Tongue (tissue), 2 donors: Measurements from ENCODE around the gene OR51B2. TPM values are rescaled to one million over a fixed set of nuclear protein-coding genes. Genes with fewer than 3 reads are reported as not detected.
"Not testable (repeated sequence)": the region's sequence is repeated elsewhere in the genome, so short reads cannot be mapped to it uniquely, and the experiment has no call there.

ENCODE experiments used
- DNase-seq: peaks from one replicate; pipeline ENCODE4 v3.0.0-alpha.2; 2015
- total RNA-seq: library from RNA; depleted of rRNA; stranded (reverse); fragments of >200 nt; gene quantifications from one replicate; pipeline ENCODE4 v1.2.3, GENCODE V29; 2014

The OR51B2 gene, protein sequence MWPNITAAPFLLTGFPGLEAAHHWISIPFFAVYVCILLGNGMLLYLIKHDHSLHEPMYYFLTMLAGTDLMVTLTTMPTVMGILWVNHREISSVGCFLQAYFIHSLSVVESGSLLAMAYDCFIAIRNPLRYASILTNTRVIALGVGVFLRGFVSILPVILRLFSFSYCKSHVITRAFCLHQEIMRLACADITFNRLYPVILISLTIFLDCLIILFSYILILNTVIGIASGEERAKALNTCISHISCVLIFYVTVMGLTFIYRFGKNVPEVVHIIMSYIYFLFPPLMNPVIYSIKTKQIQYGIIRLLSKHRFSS
- total RNA-seq: 1.0 TPM

DNA sequence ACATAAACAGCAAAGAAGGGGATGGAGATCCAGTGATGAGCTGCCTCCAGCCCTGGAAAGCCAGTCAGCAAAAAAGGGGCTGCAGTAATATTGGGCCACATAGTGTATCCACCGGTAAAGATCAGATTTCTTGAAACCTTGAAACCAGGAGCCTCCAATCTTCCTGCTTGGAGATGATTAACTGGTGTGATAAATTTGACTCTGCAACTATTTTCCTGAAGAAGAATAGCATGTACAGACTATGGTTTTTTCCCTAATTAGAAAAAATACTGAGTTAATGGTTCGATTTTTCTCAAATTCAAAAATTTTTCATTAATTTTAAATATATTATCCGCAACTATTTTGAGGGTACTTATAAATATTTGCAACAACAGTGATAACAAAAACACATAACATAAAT lies at the start of gene OR51B2:
OR51B2 (minus strand) TSS at position 101 of the 400 bp plus-strand sequence; CDS start at position 101, 0 bp downstream.
- no peak for DNase-seq

DNA sequence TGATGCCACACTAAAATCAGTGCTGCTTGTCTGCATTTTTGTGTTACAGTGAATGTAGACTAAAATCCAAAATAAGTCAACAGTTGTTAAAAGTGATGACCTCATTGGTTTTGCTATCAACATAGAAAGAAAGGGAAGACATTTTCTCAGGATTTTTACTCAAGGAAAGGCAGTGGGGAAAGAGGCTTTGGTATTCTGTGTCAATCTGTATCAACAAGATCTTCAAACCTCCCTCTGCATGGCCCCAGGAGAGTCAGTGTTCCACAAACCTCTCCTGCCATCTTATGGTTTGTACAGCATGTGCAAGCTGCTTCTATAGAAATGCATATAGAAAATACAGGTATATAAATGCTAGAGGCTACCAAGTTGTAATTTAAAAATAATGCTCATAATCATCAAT lies 45.7 kb upstream of the OR51B2 start:
- DNase-seq: peak; percentile 3

DNA sequence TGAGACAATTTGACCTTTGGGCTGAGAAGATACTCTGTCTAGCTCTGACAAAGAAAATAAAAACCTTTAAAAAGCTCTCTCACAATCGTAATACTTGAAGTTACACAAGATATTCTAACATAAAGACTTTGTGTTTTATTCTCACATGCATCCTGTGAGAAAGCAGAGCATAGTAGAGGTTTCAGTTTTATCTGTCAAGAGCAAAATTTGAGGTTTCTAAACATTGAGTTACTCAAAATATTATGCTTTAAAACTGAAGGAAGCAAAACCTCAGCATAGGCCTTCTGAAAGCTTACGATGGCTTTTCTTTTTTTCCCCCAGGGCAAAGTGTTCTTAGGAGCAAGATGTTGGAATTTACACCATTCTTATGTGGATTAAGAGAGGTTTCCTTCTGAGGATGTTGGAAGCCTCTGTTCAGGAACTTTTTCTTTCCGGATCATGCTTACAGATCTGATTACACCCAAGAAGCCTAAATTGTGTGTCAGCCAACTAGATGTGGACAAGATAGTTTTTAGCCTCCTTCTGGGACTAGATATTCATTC lies 44.5 kb upstream of the OR51B2 start:
- no peak for DNase-seq

DNA sequence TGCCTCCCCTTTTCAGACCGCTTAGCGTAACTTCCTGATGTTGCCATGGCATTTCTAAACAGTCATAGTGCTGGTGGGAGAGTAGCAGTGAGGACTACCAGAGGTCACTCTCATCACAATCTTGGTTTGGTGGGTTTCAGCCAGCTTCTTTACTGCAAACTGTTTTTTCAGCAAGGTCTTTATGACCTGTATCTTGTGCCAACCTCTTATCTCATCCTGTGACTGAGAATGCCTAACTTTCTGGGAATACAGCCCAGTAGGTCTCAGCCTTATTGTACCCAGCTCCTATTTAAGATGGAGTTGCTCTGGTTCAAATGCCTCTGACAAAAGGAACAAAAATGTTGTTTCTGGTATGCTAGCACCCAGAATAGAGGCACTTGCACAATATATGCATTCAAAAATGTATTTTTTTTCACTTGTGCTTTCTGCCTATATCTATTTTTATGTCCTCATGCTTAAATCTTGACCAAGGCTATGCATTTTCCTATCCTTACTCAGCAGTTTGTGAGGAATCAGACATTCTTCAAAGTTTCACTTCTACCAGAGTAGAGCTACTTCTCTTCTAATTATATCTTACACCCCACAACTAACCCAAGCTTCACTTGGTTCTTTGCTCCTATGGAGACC lies 43.5 kb upstream of the OR51B2 start:
- DNase-seq: no peak

DNA sequence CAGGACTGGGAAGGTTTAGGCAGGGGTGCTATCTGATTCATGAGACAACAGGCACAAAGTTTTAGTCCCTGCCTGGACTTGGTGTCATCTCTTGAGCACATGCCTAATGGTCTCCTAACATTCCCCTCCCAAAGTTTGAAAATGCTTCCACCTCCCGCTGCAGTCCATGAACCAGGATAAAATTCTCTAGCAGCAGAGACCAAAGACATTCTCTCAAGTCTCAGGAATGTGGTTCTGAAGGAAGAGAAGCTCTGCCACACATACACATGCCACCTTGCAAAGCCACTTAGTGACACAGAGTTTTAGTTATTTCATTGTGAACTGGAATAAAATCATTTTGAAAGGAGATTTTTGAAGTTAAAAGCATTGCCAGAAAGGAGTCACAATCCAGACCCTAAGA lies 42.8 kb upstream of the OR51B2 start:
- DNase-seq: no peak

DNA sequence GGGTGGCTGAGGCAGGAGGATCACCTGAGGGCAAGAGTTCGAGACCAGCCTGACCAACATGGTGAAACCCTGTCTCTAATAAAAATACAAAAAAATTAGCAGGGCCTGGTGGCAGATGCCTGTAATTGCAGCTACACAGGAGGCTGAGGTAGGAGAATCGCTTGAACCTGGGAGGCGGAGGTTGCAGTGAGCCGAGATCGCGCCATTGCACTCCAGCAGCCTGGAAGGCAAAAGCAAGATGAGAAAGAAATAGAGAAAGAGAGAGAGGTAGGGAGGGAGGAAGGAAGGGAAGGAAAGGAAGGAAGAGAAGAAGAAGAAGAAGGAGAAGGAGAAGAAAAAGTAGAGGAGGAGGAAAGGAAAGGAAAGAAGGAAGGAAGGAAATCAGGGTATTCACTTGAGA lies 42.3 kb upstream of the OR51B2 start:
- DNase-seq: not testable (repeated sequence)

DNA sequence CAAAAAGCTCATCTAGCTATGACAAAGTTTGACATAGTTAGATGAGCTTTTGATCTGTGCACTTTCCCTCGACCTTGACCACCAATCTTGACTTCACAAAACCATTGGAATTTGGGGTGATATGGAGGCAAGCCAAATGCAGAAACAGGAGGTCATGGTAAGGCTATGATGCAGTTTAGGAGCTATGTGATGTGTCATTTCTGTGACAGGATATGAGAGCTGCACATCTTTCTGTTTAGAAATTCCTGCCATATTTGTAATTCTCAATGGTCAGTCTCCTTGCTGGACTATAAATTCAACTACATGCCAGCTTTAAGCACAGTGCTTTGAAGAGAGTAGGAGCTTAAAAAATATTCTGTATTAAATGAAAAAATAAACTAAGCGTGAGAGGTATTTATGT lies 40.1 kb upstream of the OR51B2 start:
- DNase-seq: no peak

DNA sequence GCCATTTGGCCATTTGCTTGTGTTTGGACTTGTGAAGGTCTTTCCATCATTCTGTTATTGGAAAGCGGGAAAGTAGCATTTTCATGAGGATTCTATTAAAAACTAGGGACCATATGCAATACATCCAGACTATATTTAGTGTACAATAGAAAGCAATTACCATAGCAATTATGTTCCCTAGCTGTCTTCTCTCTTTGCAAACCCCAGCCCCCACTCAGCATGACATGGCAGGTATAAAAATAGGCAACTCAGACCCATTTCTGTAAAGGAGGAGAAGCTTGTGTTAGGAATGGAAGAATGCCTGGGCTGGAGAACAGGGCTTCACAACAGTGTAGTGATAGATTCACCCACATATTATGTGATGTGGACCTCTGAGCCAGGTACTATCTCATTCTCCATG lies 39.6 kb upstream of the OR51B2 start:
- no peak for DNase-seq

DNA sequence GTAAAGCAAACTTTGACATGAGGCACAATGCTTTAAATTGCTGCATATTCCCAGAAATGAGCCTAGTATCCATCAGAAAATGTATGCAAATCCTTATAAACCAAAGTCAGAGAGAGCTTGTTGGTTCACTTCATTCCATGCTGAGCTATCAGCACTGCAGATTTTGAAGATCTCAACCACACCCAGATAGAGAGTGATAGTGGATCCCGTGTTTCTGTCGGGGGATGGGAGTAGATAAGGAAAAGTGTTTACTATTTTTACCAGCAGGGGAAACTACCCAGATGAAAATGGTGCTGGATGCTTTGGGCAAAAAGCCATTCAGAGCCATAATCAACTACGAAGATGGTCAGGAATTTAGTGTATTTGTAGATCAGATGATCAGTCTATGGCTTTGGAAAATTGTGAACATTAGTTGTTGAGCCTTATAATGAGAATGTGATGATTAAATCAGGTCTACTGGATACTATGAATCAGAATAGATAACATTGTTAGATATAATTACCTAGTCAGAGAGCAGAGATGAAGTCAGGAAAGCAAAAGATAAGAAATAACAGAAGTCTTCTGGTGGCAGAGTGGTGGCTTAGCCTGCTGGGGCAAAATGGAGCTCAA lies 38.0 kb upstream of the OR51B2 start:
- no peak for DNase-seq

DNA sequence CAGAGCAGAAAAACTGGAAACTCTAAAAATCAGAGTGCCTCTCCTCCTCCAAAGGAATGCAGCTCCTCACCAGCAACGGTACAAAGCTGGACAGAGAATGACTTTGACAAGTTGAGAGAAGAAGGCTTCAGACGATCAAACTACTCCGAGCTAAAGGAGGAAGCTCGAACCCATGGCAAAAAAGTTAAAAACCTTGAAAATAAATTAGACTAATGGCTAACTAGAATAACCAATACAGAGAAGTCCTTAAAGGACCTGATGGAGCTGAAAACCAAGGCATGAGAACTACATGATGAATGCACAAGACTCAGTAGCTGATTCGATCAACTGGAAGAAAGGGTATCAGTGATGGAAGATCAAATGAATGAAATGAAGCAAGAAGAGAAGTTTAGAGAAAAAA lies 31.9 kb upstream of the OR51B2 start:
- DNase-seq: not testable (repeated sequence)

DNA sequence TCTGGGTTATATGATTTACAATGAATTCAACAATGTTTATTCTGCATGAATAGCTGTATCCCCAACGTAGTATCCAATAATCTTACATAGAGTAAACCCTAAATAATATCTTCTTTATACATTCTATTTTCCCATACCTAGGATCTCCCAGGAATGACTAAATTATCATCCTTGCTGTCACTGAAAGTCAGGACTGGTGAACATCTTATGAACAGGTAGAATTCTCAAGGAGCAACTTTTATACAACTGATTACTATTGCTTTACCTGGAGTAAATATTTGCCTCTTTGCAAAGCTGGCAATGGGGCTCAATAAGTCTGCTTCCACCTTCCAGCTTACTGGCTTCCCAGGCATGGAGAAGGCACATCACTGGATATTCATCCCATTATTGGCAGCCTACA lies 27.1 kb upstream of the OR51B2 start, which contains the start of gene OR51B6:
OR51B6 (plus strand) TSS at position 301 of the 400 bp plus-strand sequence; CDS start at position 301, 0 bp downstream.
- no peak for DNase-seq

DNA sequence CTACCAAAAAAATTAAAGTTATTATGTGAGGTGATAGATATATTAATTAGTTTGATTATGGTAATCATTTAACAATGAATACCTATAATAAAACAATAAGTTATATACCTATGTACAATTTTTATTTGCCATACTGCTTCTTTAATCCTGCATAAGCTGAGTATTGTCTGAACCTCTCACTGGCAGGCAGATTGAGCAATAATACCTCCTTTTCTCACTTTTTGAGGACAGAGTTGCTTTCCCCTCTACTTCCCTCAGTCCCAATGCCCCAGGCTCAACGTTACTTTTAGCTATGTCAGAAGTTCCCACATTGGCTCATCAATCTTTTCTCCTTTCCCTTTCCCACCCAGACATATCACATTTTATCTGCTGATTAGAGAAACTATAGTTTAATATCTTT lies 25.5 kb upstream of the OR51B2 start:
- no peak for DNase-seq

DNA sequence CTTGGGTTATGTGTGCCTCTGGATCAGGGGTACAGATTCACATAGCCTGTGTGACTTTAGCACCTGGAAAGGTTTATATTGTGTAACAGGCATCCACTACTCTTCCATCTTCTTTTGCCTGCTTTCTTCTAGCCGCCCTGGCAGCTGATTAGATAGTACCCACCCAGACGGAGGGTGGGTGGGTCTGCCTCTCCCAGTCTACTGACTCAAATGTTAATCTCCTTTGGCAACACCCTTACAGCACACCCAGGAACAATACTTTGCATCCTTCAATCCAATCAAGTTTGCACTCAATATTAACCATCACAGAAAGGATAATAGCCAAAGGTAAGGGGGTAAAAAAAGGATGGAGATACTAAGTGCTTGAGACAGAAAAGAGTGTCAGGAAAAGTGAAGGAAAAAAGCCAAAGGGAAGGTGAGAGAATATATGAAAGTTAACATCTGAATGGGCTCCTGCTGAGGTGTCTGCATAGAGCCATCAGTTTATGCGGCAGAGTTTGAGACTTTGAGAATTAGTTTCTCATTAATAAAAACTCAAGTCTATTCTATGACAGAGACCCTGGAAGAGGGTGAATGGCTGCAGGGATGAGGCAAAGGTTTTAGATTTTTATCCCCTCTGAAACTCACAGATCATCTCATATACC lies 24.6 kb upstream of the OR51B2 start:
- no peak for DNase-seq

DNA sequence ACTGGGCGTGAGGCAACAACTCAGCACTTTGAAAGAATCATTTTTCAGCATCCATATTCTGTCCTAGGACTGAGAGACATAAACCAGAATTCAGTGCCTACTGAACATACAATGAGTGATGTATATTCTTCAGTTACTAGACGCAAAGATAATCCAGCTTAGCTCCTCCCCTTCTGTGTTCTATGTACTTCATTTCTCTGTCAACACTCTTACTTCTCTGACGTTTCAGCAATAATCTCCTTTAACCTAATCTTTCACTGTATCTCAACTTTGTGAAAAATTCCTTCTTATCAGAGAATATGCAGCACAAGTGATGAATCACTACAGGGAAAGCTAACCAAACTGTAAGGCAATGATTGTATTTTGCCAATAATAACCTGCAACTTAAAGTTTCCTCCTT lies 21.7 kb upstream of the OR51B2 start:
- DNase-seq: no peak

DNA sequence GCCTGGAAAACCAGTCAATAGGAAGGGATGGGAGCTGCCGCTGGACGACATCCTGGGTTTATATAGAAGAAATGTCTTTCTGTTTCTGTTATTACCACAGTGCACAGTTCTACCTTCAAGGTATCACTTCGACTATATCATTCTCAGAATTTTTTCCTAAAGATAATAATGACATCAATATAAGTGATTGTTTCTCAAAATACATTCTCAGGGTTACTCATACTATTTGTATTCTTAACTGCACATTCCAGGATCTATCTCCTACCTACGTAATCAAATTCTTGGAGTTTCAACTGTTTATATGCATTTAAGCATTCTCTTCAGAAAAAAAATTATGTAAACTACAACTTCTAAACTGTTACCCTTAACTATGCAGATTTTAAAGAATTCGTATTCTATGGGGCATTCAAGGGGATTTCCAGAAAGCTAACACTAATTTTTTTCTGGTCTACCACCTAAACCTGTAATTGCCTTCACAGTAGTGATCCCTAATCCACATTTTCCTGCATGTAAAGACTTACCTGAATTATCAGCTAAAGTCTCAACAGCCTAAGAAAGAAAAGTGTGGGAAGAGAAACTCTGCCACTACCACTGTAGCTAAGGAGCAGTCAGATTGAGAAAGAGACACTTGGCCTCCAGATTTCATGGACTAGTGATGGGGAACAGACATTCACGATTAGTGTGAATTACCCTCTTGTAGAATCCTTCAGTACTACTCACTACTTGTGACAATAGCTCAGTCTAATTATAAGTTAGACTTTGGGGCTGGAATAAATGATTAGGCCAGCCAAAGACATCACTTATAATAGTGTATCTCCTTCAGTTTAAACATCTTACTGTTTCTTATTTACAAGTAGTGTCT lies 19.6 kb upstream of the OR51B2 start, which contains the start of gene OR51B5:
OR51B5 (minus strand) TSS at position 51 of the 862 bp plus-strand sequence; CDS start at position 51, 0 bp downstream.
- DNase-seq: no peak

DNA sequence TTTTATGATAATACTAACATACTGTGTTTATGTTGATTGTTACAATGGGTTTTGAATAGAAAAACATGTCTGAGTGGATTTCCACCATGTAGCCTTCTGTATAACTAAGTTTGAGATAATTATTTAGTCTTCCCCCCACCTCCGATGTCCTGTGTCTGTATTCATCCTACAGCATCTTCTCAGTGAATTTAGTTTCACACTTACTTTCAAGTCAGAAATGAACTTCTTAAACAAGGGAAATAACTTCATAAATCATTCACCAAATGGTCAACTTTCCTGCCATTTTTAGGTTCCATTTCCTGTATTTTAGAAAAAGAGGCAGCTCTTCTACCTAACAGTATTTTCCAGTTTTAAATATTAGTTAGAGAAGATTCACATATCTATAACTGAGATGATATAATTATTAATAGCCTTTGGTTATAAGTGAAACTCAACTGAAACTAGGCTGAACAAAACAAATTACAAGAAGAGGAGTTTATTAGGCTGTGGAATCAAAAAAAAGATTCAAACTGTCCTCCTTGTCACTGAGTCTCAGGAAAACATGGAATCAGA lies 15.8 kb upstream of the OR51B2 start:
- no peak for DNase-seq

DNA sequence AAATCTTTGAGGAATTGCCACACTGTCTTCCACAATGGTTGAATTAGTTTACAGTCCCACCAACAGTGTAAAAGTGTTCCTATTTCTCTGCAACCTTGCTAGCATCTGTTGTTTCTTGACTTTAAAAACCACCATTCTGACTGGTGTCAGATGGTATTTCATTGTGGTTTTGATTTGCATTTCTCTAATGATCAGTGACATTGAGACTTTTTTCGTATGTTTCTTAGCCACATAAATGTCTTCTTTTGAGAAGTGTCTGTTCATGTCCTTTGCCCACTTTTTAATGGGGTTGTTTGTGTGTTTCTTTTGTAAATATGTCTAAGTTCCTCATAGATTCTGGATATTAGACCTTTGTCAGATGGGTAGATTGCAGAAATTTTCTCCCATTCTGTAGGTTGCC lies 13.2 kb upstream of the OR51B2 start:
- DNase-seq: not testable (repeated sequence)

DNA sequence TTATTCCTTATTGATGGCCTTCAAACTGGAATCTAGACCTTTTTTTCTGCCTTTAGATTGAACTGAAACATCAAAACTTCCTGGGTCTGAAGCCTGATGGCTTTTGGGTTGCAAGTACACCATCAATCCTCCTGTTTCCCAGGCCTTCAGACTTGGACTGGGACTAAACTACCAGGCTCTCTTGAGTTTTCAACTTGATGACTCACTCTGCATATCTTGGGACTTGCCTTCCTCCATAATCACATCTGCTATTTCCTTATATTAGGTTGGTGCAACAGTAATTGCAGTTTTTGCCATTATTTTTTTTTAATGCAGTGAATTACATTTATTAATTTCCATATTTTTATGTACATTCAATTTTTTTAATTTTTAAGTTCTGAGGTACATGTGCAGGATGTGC lies 12.2 kb upstream of the OR51B2 start:
- DNase-seq: no peak

DNA sequence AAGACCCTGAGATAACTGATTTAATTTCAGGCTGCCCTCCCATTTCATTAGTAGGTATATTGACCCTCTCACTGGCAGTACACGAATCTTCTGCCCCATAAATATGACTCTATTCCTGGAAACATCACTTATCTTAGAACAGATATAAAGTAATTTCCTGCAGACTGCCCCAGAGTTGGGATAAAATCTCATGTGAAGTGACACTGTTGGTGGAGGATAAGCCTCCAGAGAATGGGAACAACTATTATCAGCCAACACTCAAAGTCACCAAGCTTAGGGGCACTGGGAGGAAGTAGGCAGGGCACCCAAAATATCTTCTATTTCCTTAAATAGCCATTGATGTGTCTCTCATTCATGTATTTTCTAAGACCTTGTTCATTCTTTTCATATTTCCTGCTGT lies 11.1 kb upstream of the OR51B2 start:
- no peak for DNase-seq

DNA sequence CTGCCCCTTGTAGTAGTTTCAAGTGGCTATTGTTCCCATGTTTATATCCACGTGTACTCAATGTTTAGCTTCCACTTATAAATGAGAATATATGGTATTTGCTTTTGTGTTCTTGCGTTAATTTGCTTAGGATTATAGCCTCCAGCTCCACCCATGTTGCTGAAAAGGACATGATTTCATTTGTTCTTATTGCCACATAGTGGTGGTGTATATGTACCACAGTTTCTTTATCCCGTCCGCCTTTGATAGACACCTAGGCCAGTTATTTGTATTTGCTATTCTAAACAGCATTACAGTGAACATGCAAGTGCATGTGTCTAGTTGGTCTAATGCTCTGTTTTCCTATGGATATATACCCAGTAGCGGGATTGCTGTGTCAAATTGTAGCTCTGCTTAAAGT lies 6.8 kb downstream of the OR51B2 start:
- DNase-seq: no peak

DNA sequence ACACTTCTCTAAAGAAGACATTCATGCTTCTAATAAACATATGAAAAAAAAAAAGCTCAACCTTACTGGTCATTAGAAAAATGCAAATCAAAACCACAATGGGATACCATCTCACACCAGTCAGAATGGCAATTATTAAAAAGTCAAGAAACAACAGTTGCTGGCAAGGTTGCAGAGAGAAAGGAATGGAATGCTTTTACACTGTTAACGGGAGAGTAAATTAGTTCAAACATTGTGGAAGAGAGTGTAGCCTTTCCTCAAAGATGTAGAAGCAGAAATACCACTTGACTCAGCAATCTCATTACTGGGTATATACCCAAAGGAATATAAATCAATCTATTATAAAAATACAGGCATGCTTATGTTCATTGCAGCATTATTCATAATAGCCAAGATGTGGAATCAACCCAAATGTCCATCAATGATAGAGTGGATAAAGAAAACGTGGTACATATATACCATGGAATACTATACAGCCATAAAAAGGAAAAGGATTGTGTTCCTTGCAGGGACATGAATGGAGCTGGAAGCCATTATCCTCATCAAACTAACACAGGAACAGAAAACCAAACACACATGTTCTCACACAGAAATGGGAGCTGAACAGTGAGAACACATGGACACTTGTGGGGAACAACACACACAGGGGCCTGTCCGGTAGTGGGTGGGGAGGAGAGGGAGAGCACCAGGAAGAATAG lies 10.6 kb downstream of the OR51B2 start:
- DNase-seq: not testable (repeated sequence)
